GM06990 (cell line): Measurements from ENCODE around the gene PTH2R.

Source experiments
- DNase-seq: peaks from one replicate; pipeline ENCODE4 v3.0.0-alpha.2; 2011; ENCODE audit not compliant: insufficient read length; ENCODE audit errors: extremely low read depth
- H3K27me3 ChIP-seq: replicated peaks from 2 replicates; pipeline ENCODE4 v1.6.0; 2011; ENCODE audit warnings: low read length; ENCODE audit not compliant: control insufficient read depth, insufficient read depth
- H3K36me3 ChIP-seq: 2 replicates; pipeline ENCODE4 v1.5.1; 2011; ENCODE audit warnings: low read length; ENCODE audit not compliant: control insufficient read depth, insufficient read depth
- H3K4me3 ChIP-seq: replicated peaks from 2 replicates; pipeline ENCODE4 v1.5.1; 2011; ENCODE audit warnings: low read depth, mild to moderate bottlenecking, control low read depth, low read length
- TF ChIP-seq, protein P1 (sequence below): IDR thresholded peaks from 2 replicates; pipeline ENCODE4 v1.5.1; 2011; ENCODE audit warnings: low read length, control low read depth, mild to moderate bottlenecking, inconsistent platforms; ENCODE audit not compliant: insufficient read depth, poor library complexity, severe bottlenecking

PTH2R gene

DNA sequence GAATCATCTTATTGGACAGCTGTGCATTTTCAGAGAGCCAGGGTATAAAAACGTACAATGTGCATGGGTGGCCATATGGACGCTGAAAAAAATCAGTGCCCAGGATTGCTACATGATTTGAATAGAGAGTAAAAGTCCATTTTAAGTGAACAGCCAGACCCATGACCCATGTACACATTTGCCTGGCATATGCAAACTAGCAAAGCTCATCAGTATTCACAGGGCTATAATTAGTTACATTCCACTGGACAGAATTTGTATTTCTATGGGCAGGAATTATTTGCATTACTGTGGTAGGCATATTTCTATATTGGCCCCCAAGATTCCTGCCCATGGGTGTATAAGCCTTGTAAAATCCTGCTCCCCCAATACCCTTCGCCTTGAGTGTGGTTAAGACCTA lies 78.8 kb downstream of the PTH2R start:
- H3K36me3 ChIP-seq, result no peaks in the 10 kb centered on the region
- no peaks in the 10 kb centered on the region; the same call in none of the 2 replicates for H3K27me3 ChIP-seq
- TF ChIP-seq, protein P1, sequence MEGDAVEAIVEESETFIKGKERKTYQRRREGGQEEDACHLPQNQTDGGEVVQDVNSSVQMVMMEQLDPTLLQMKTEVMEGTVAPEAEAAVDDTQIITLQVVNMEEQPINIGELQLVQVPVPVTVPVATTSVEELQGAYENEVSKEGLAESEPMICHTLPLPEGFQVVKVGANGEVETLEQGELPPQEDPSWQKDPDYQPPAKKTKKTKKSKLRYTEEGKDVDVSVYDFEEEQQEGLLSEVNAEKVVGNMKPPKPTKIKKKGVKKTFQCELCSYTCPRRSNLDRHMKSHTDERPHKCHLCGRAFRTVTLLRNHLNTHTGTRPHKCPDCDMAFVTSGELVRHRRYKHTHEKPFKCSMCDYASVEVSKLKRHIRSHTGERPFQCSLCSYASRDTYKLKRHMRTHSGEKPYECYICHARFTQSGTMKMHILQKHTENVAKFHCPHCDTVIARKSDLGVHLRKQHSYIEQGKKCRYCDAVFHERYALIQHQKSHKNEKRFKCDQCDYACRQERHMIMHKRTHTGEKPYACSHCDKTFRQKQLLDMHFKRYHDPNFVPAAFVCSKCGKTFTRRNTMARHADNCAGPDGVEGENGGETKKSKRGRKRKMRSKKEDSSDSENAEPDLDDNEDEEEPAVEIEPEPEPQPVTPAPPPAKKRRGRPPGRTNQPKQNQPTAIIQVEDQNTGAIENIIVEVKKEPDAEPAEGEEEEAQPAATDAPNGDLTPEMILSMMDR, result no peak
- no peak for DNase-seq
- no peak overlapping the region for H3K4me3 ChIP-seq

DNA sequence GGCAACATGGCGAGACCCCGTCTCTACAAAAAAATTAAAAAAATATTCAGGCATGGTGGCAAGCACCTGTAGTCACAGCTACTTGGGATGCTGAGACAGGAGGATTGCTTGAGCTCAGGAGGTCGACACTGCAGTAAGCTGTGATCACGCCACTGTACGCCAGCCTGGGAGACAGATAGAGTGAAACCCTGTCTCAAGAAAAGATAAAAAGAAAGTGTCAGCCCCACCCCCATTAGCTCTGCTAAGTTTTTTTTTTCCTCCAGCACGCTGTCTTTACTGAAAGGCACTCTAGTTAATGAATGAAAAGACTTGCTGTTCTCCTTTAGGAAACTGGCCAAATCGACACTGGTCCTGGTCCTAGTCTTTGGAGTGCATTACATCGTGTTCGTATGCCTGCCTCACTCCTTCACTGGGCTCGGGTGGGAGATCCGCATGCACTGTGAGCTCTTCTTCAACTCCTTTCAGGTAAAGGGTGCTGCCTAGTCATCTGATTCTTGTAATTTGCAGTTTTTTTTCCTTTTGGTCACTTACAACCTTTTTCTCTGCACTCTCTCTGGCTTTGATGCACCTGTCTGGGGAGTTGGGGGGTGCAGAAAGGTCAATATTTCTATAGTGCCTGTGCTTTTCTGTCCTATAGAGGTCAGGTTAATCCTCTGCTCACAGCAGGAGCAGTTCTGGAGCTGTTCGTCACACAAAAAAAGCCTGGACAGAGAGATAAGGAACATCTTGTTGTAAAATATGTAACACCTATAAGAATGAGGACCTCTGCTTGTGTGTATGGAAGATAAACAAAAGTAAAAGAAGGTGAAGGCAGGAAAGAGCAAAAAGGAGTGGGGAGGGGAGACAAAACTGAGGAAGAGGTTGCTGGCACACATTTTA lies 82.3 kb downstream of the PTH2R start:
- Histone ChIP-seq H3K36me3 (no peaks in the 10 kb centered on the region), H3K27me3 (no peaks in the 10 kb centered on the region; the same call in none of the 2 replicates), H3K4me3 (no peak overlapping the region)
- no peak for DNase-seq
- TF ChIP-seq, protein P1, result no peak

DNA sequence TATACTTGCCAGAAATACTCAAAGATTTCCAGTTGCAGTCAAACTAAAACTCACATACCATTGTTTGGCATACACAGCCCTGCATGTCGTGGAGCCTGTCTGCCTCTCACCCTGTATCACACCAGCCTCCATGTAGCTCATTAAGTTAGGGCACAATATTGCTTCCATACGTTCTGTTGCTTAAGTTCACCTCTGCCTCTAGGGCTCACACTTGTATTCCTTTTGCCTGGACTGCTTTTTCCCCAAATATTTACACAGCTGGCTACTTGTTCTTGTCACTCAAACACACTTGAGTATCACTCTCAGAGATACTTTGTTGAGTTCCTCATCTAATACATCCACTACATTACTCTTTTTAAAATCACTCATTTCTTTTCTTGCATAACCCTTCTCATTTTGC lies 83.1 kb downstream of the PTH2R start:
- no peaks in the 10 kb centered on the region; the same call in none of the 2 replicates for H3K27me3 ChIP-seq
- no peaks in the 10 kb centered on the region for H3K36me3 ChIP-seq
- no peak overlapping the region for H3K4me3 ChIP-seq
- TF ChIP-seq, protein P1, result no peak
- no peak for DNase-seq

DNA sequence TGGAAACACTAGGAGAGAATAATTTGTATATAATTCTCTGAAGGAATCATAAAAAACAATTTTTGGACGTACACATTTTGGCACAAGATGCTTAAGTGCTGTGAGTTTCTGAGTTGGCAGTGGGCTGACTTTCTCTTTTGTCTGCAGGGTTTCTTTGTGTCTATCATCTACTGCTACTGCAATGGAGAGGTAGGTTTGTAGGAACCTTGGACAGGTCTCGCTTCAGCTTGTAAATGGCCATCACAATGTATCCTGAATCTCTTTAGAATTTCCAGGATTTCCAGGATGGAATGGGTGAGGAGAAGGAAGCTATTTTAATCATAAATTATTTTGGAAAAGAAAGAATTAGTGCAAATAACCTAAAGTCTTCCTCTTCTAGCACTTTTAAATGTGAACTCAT lies 83.9 kb downstream of the PTH2R start:
- no peak overlapping the region for H3K4me3 ChIP-seq
- no peaks in the 10 kb centered on the region for H3K36me3 ChIP-seq
- TF ChIP-seq, protein P1, result no peak
- DNase-seq, result no peak
- H3K27me3 ChIP-seq, result no peaks in the 10 kb centered on the region; the same call in none of the 2 replicates

DNA sequence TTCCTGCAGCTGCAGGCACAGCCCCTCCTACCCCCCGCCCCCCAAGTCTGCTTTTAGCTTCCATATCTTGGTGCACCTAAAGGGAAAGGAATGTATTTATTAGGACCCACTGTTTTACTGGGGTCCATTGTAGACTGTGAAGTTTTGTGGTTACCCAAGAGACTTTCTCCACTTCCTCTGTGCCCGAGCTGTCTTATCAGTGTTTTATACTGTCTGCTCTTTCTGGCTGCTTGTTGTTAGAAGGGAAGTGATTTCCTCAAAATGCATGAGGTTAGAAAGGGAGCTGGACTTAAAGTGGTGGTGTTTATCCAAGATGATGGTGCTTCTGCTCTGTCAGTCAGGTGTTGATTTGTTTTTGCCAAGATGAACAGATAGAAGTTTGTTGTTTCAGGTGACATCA lies 85.0 kb downstream of the PTH2R start:
- TF ChIP-seq, protein P1, result no peak
- Histone ChIP-seq H3K4me3 (no peak overlapping the region), H3K36me3 (no peaks in the 10 kb centered on the region), H3K27me3 (no peaks in the 10 kb centered on the region; the same call in none of the 2 replicates)
- DNase-seq, result no peak

DNA sequence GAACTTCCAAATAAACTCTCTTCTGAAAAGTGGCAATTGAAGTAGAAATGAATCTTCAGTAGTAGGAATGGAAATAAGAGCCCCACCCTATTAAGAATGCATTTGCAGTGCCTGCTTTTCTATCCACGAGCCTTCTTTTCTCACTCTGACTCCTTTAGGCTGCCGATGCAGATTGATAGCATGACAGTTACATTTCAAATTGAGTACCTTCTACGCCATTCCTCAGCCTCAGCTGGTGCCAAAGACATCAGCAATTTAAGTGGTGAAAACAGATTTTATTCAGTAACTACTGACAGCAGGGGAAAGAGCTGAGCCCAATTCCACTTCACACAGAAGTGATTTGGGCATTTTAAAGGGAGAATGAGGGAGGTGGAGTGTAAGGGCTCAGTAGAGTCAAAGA lies 85.5 kb downstream of the PTH2R start:
- no peak for DNase-seq
- TF ChIP-seq, protein P1, result no peak
- H3K27me3 ChIP-seq, result no peaks in the 10 kb centered on the region; the same call in 1 of the 2 replicates
- no peaks in the 10 kb centered on the region for H3K36me3 ChIP-seq
- no peak overlapping the region for H3K4me3 ChIP-seq
